Activated naive CD4-positive, alpha-beta T cell treated with anti-CD3 and anti-CD28 coated beads, Interleukin-2, amount 10 ng/mL, durations not matched to agents 7 days and 5 days (primary cell): ENCODE results near the gene CDT1.

Experiments
- CTCF ChIA-PET: fragments of 350-600 bp; sonication (Branson Sonifier 250); formaldehyde crosslinking; loops from one replicate; lab custom pipeline; 2021; ENCODE audit warnings: antibody characterized with exemption; lab: Charles Lee
- DNase-seq: peaks from one replicate; pipeline ENCODE4 v3.0.0-alpha.2; 2020
- H3K27ac Mint-ChIP-seq: one replicate; pipeline ENCODE4 v1.8.0; 2021; ENCODE audit warnings: mild to moderate bottlenecking, moderate library complexity, mixed read lengths
- H3K27me3 Mint-ChIP-seq: one replicate; pipeline ENCODE4 v1.8.0; 2021; ENCODE audit warnings: mild to moderate bottlenecking, mixed read lengths
- H3K36me3 Mint-ChIP-seq: one replicate; pipeline ENCODE4 v1.8.0; 2021; ENCODE audit warnings: mixed read lengths
- H3K4me1 Mint-ChIP-seq: one replicate; pipeline ENCODE4 v1.8.0; 2021; ENCODE audit warnings: mixed read lengths
- H3K4me3 Mint-ChIP-seq: one replicate; pipeline ENCODE4 v1.8.0; 2021; ENCODE audit warnings: mild to moderate bottlenecking, moderate library complexity, mixed read lengths
- H3K9me3 Mint-ChIP-seq: one replicate; pipeline ENCODE4 v1.8.0; 2021; ENCODE audit warnings: mixed read lengths

CDT1 gene

DNA sequence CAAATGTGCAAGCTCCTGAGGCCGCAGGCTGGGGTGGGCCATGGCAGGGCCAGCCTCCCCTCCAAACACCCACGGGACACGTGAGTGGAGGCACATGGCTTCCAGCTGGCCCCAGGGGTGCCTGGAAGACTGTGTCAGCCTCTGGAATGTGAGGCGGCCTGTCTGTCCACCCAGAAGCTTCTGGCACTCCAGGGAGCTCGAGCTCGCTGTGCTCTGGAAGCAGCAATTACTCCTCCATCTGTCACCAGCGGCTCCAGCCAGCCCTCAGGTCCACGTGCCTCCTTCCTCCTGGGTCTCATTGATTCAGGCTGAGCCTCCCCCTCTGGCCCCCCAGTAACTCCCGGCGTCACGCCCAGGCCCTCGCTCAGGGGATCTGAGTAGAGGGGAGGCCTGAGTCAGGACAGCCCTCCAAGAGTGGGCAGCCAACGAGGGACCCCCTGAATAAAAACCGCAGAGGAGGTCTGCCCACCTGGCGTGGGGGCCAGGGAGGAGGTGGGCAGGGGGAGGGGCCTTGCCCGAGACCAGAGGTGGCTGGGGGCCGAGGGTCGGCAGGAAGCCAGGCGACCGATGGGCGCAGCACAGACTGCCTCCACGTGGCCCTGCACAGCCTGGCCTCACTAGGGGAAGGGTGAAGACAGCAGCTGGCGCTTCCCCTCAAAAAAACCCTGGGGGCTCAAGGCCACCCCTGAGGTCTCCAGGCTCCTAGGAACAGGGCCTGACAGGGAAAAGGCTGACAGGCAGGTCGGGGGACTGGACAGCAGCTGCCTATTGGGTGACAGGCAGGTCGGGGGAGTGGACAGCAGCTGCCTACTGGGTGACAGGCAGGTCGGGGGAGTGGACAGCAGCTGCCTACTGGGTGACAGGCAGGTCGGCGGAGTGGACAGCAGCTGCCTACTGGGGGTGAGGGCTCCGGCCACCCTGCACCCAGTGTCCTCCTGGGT is 30.4 kb upstream of the CDT1 start:
- Mint-ChIP-seq H3K36me3 (peaks cover 10% of the 10 kb centered on the region), H3K4me3 (no peak overlapping the region), H3K27ac (no peak overlapping the region), H3K9me3 (no peaks in the 10 kb centered on the region), H3K4me1 (peaks cover 25% of the 10 kb centered on the region), H3K27me3 (no peaks in the 10 kb centered on the region)
- DNase-seq, result no peak
- CTCF ChIA-PET, result interaction anchor here (1.5 kb wide), 1 partner anchor 33 kb away, joined by 3 read pairs; no protein-coding TSS in a partner anchor

GRCh38 chr16:88773812-88774291 is 29.7 kb upstream of the CDT1 start:
- Mint-ChIP-seq H3K36me3 (peaks cover 10% of the 10 kb centered on the region), H3K4me3 (no peak overlapping the region), H3K27ac (no peak overlapping the region), H3K9me3 (no peaks in the 10 kb centered on the region), H3K27me3 (no peaks in the 10 kb centered on the region), H3K4me1 (peaks cover 30% of the 10 kb centered on the region)
- CTCF ChIA-PET, result interaction anchor here (1.5 kb wide), 1 partner anchor 34 kb away, joined by 3 read pairs; no protein-coding TSS in a partner anchor
- no peak for DNase-seq

- Mint-ChIP-seq H3K9me3 (no peaks in the 10 kb centered on the region), H3K4me3 (no peak overlapping the region)
Measured at GRCh38 chr16:88774544-88775393, 28.8 kb upstream of the CDT1 start.

DNA sequence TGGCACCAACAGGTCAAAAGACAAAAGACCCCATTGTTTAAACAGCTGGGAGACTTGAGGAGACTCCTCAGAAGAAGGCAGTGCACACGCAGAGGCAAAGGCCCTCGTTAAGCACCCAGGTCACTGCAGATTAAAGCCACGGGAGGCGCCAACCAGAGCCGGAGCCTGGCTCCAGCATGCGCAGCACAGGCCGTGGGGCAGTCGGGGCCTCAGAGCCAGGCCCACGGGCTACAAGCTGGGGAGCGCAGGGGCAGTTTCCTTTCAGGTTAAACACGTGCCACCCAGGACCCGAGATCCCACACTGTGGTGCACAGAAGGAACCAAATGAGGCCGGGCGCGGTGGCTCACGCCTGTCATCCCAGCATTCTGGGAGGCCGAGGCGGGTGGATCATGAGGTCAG is 27.8 kb upstream of the CDT1 start:
- Mint-ChIP-seq H3K27ac (no peak overlapping the region), H3K27me3 (no peaks in the 10 kb centered on the region), H3K36me3 (peaks cover 6% of the 10 kb centered on the region), H3K9me3 (no peaks in the 10 kb centered on the region), H3K4me1 (peaks cover 40% of the 10 kb centered on the region), H3K4me3 (no peak overlapping the region)
- CTCF ChIA-PET, result no interaction called here
- no peak for DNase-seq

More at GRCh38 chr16:88774544-88775393, 28.8 kb upstream of the CDT1 start:
- H3K36me3 Mint-ChIP-seq, result peaks cover 6% of the 10 kb centered on the region
- no peaks in the 10 kb centered on the region for H3K27me3 Mint-ChIP-seq
- DNase-seq, result no peak
- CTCF ChIA-PET, result interaction anchor here (1.5 kb wide), 1 partner anchor 35 kb away, joined by 3 read pairs; no protein-coding TSS in a partner anchor
- peaks cover 31% of the 10 kb centered on the region for H3K4me1 Mint-ChIP-seq
- no peak overlapping the region for H3K27ac Mint-ChIP-seq

DNA sequence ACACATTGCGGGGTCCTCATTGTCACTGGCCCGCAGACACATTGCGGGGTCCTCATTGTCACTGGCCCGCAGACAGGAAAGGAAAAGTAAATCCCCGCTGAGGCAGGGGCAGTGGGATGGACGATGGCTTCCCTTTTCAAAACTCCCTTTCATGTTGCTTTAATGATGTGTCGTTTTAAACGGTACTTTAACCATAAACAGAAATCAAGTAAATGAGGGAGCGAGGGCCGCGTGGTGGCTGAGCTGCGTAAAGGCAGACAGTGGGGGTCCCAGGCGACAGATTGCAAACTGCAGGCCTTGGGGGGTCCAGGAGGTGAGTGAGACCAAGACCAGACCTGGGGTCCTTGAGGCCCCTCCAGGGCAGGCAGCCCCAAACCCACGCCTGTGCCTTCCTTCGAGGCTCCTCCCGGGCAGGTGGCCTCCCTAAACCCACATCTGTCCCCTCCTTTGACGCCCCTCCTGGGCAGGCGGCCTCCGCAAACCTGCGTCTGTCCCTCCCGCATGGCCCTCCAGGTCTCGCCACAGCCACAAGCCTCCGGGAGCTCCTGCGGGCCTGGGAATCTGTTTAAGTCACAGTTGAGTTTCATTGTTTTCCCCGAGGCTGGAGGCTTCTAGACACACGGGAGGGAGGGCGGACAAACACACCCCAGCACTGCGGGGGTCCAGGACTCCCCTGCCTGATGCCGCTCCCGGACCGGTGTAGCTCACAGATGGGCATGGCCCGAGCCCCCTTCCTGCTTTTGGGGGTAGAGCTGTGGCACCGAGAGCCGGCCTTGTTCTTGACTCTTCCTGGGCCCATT is 25.9 kb upstream of the CDT1 start:
- Mint-ChIP-seq H3K4me3 (no peak overlapping the region), H3K9me3 (no peaks in the 10 kb centered on the region), H3K27me3 (no peaks in the 10 kb centered on the region), H3K4me1 (peaks cover 54% of the 10 kb centered on the region), H3K27ac (no peak overlapping the region), H3K36me3 (peaks cover 6% of the 10 kb centered on the region)
- CTCF ChIA-PET, result no interaction called here
- DNase-seq, result no peak

- Mint-ChIP-seq H3K4me1 (peaks cover 59% of the 10 kb centered on the region), H3K9me3 (no peaks in the 10 kb centered on the region), H3K27ac (no peak overlapping the region), H3K36me3 (peaks cover 6% of the 10 kb centered on the region), H3K4me3 (no peak overlapping the region), H3K27me3 (no peaks in the 10 kb centered on the region)
- no peak for DNase-seq
- CTCF ChIA-PET, result no interaction called here
Measured at GRCh38 chr16:88778271-88778525, 25.4 kb upstream of the CDT1 start.

DNA sequence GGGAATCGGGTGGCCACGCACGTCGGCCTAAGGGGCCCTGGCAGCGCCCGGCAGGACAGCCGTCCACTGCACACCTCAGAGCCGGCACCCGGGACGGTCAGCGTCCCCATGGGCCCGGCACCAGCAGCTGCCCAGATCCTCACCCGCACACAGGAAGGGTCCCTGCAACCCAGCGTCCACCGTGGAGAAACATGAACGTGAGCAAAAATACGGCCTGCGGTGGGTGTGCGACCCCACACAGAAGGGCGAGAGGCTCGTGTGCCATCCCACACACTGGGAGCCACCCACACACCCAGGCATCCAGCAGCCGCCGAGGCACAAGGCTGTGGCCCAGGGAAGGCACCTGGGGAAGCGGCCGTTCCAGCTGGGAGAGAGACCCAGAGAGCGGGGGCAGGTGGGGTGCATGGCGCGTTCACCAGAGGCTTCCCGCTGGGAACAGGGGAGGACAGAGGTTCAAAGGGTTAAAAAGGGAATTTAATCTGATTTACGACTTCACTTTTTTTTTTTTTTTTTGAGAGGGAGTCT is 25.0 kb upstream of the CDT1 start:
- H3K27ac Mint-ChIP-seq, result peak overlapping the region; percentile 55
- CTCF ChIA-PET, result interaction anchor here (5.0 kb wide), 1 partner anchor 42 kb away, joined by 49 read pairs; no protein-coding TSS in a partner anchor
- no peaks in the 10 kb centered on the region for H3K27me3 Mint-ChIP-seq
- peaks cover 63% of the 10 kb centered on the region for H3K4me1 Mint-ChIP-seq
- DNase-seq, result no peak
- peaks cover 10% of the 10 kb centered on the region for H3K36me3 Mint-ChIP-seq
- no peaks in the 10 kb centered on the region for H3K9me3 Mint-ChIP-seq
- no peak overlapping the region for H3K4me3 Mint-ChIP-seq

GRCh38 chr16:88779406-88780141 is 24.0 kb upstream of the CDT1 start:
- Mint-ChIP-seq H3K4me1 (peaks cover 59% of the 10 kb centered on the region), H3K27me3 (no peaks in the 10 kb centered on the region), H3K27ac (peak overlapping the region; percentile 89), H3K4me3 (peak overlapping the region; percentile 77), H3K9me3 (no peaks in the 10 kb centered on the region), H3K36me3 (peaks cover 11% of the 10 kb centered on the region)
- CTCF ChIA-PET, result interaction anchor here (0.7 to 5.0 kb wide), 2 partner anchors 13 to 43 kb away, joined by 4 to 49 read pairs; no protein-coding TSS in a partner anchor
- DNase-seq, result no peak

- Mint-ChIP-seq H3K4me3 (peak overlapping the region; percentile 77), H3K9me3 (no peaks in the 10 kb centered on the region), H3K4me1 (peaks cover 56% of the 10 kb centered on the region), H3K27ac (peak overlapping the region; percentile 89), H3K27me3 (no peaks in the 10 kb centered on the region), H3K36me3 (peaks cover 9% of the 10 kb centered on the region)
- no peak for DNase-seq
- CTCF ChIA-PET, result interaction anchor here (0.6 to 5.0 kb wide), 12 partner anchors 8 to 99 kb away, joined by 3 to 49 read pairs (median 4); no protein-coding TSS in a partner anchor
Measured at GRCh38 chr16:88780142-88781062, 23.2 kb upstream of the CDT1 start.

GRCh38 chr16:88781140-88782077 is 22.2 kb upstream of the CDT1 start:
- Mint-ChIP-seq H3K9me3 (no peaks in the 10 kb centered on the region), H3K27ac (peak overlapping the region; percentile 89), H3K4me1 (peaks cover 56% of the 10 kb centered on the region), H3K27me3 (no peaks in the 10 kb centered on the region), H3K4me3 (peak overlapping the region; percentile 77), H3K36me3 (peaks cover 8% of the 10 kb centered on the region)
- DNase-seq, result peak; percentile 86
- CTCF ChIA-PET, result interaction anchor here (0.9 to 5.0 kb wide), 15 partner anchors 13 to 100 kb away, joined by 3 to 49 read pairs (median 4); partner anchors contain the start of gene CDT1
